ENCODE results near the gene PHF21A. TPM values are rescaled to one million over a fixed set of nuclear protein-coding genes. Genes with fewer than 3 reads are reported as not detected.

Gene PHF21A
- total RNA-seq, 1 experiment from 2014 or later: 29.4 TPM

GRCh38 chr11:45997599-45997998 is 123.7 kb downstream of the PHF21A start:
- H3K27me3 Mint-ChIP-seq (ENCODE audit: low read depth): no peaks in the 10 kb centered on the region
- peak overlapping the region; percentile 54 for H3K27ac Mint-ChIP-seq
- no peak overlapping the region for H3K4me3 Mint-ChIP-seq
- no peaks in the 10 kb centered on the region for H3K9me3 Mint-ChIP-seq
- ChIA-PET CTCF (interaction anchor here (1.6 kb wide), 1 partner anchor 33 kb away, joined by 5 read pairs; no protein-coding TSS in a partner anchor), POLR2A (no interaction called here)
- DNase-seq (ENCODE audit: low spot score): no peak
- no peak for TF ChIP-seq ZNF416 (CRISPR knock-in tag; IDR thresholded peaks at IDR 0.05)
- TF ChIP-seq CREB1 (CRISPR knock-in tag; IDR thresholded peaks at IDR 0.05): no peak
- TF ChIP-seq ERG (CRISPR knock-in tag; IDR thresholded peaks at IDR 0.05): no peak
- TF ChIP-seq ZNF281 (CRISPR knock-in tag; IDR thresholded peaks at IDR 0.05): no peak
- TF ChIP-seq TP53 (CRISPR knock-in tag; IDR thresholded peaks at IDR 0.05): no peak
- no peak for TF ChIP-seq ELF4 (CRISPR knock-in tag; IDR thresholded peaks at IDR 0.05; ENCODE audit: low read depth)
- TF ChIP-seq ZNF138 (CRISPR knock-in tag; conservative IDR thresholded peaks at IDR 0.05): no peak
- no peak for TF ChIP-seq ZNF512 (CRISPR knock-in tag; IDR thresholded peaks at IDR 0.05; ENCODE audit: borderline replicate concordance)
- TF ChIP-seq ZNF219 (CRISPR knock-in tag; IDR thresholded peaks at IDR 0.05; ENCODE audit: borderline replicate concordance): no peak
- no peak for TF ChIP-seq PRDM15 (CRISPR knock-in tag; IDR thresholded peaks at IDR 0.05)
- TF ChIP-seq RORB (CRISPR knock-in tag; IDR thresholded peaks at IDR 0.05): no peak
- no peak for TF ChIP-seq MYBL2 (CRISPR knock-in tag; IDR thresholded peaks at IDR 0.05)
- no peak for TF ChIP-seq CDX4 (CRISPR knock-in tag; IDR thresholded peaks at IDR 0.05; ENCODE audit: borderline replicate concordance)
- TF ChIP-seq NFATC4 (CRISPR knock-in tag; IDR thresholded peaks at IDR 0.05): no peak
- no peak for TF ChIP-seq PRRX2 (CRISPR knock-in tag; IDR thresholded peaks at IDR 0.05)
- no peak for TF ChIP-seq ESRRA (CRISPR knock-in tag; IDR thresholded peaks at IDR 0.05; ENCODE audit: borderline replicate concordance)
- no peak for TF ChIP-seq SMAD4 (CRISPR knock-in tag; IDR thresholded peaks at IDR 0.05)
- ATAC-seq: no peak
- no peaks in the 10 kb centered on the region for H3K36me3 Mint-ChIP-seq
- H3K4me1 Mint-ChIP-seq: peaks cover 81% of the 10 kb centered on the region

Measured in WTC11 (cell line).